Measurements from ENCODE around the gene SHANK1. TPM values are rescaled to one million over a fixed set of nuclear protein-coding genes. Genes with fewer than 3 reads are reported as not detected.

Gene SHANK1
- total and polyA plus RNA-seq, 2 donors (not counting 3 experiments of a cell fraction or from before 2014, with no cell fraction given): 0.66 to 1.9 TPM

GRCh38 chr19:50661023-50661422 lies 58.6 kb downstream of the SHANK1 start:
- Histone ChIP-seq H2AFZ (ENCODE audit: low read depth, low read length) (no peak overlapping the region), H3K79me2 (ENCODE audit: control insufficient read depth, insufficient read depth, low read length) (no peaks in the 10 kb centered on the region), H3K27me3 (ENCODE audit: control insufficient read depth in 2 of 2, insufficient read depth in 2 of 2, low read length in 2 of 2) (peaks cover 1 to 4% of the 10 kb centered on the region in 2 experiments), H3K4me3 (replicated peaks in 1 of 3; ENCODE audit: insufficient read depth in 1 of 3, low read depth in 1 of 3, low read length in 3 of 3) (no peak overlapping the region), H3K9me1 (replicated peaks; ENCODE audit: control insufficient read depth, extremely low read depth, insufficient read depth, low read length) (no peaks in the 10 kb centered on the region), H3K9me3 (replicated peaks; ENCODE audit: control insufficient read depth, insufficient read depth, low read length) (no peaks in the 10 kb centered on the region), H3K27ac (ENCODE audit: insufficient read depth, low read depth, low read length) (no peak overlapping the region), H3K9ac (replicated peaks; ENCODE audit: extremely low read depth, insufficient read depth, low read length) (no peak overlapping the region), H4K20me1 (replicated peaks; ENCODE audit: control insufficient read depth, extremely low read depth, insufficient read depth, low read length) (no peaks in the 10 kb centered on the region), H3K4me2 (ENCODE audit: insufficient read depth, low read length) (no peak overlapping the region), H3K36me3 (ENCODE audit: control insufficient read depth in 2 of 2, extremely low read depth in 1 of 2, insufficient read depth in 2 of 2, low read length in 2 of 2) (no peaks in the 10 kb centered on the region), H3K4me1 (ENCODE audit: control insufficient read depth, extremely low read depth, insufficient read depth, low read length) (peaks cover 11% of the 10 kb centered on the region)
- no TSS peak for BruUV-seq (replicated peaks)
- intact Hi-C loops (cut with micrococcal nuclease) (no loop called here), dilution Hi-C loops (cut with MboI; ENCODE audit: extremely low pct_ligation_motif_present, low sequenced_read_pairs) (no loop called here)
- ChIA-PET CTCF (interaction anchor here (1.0 to 1.1 kb wide), 2 partner anchors 105 to 123 kb away, joined by 4 to 6 read pairs; no protein-coding TSS in a partner anchor), POLR2A (no interaction called here)
- no peak for FAIRE-seq
- no peak for TF ChIP-seq EZH2 (IDR thresholded peaks at IDR 0.05; ENCODE audit: borderline replicate concordance, low read depth, low read length, severe bottlenecking)
- TF ChIP-seq CTCF (IDR thresholded peaks at IDR 0.05; ENCODE audit: extremely low read depth in 1 of 2, insufficient read depth in 1 of 2, low read depth in 1 of 2, low read length in 2 of 2): no peak
- TF ChIP-seq POLR2AphosphoS5 (IDR thresholded peaks at IDR 0.05; ENCODE audit: insufficient read depth, low read depth, low read length): no peak
- no peak for TF ChIP-seq FOS (IDR thresholded peaks at IDR 0.05; ENCODE audit: borderline replicate concordance, insufficient read depth, low read length)
- TF ChIP-seq GATA2 (IDR thresholded peaks at IDR 0.05; ENCODE audit: insufficient read depth, insufficient read length, low read depth, low read length): no peak
- TF ChIP-seq MAX (IDR thresholded peaks at IDR 0.05; ENCODE audit: insufficient read depth, insufficient read length): no peak
- TF ChIP-seq POLR2A (IDR thresholded peaks at IDR 0.05; ENCODE audit: low read depth, low read length): no peak
- TF ChIP-seq MYC (IDR thresholded peaks at IDR 0.05; ENCODE audit: low read depth, low read length): no peak
- no peak for TF ChIP-seq JUN (IDR thresholded peaks at IDR 0.05; ENCODE audit: borderline replicate concordance, insufficient read depth, insufficient read length, low read depth)
- DNase-seq (ENCODE audit: low read depth, low spot score): no peak

Data from endothelial cell of umbilical vein (primary cell).